Body of pancreas (tissue), 4 donors: ENCODE data around the gene RSRC1. TPM values are rescaled to one million over a fixed set of nuclear protein-coding genes. Genes with fewer than 3 reads are reported as not detected.

Experiments
- ATAC-seq: fragments of 150-250 bp; one replicate; pipeline ENCODE4 v1.9.1; 2016
- DNase-seq, 4 donors: peaks; one replicate each; pipeline ENCODE4 v3.0.0-alpha.2; 2019
- H3K27ac ChIP-seq, 4 donors: fragments of 200-600 bp; sonication (generic); 1 replicate in 3 of 4; 2 replicates in 1 of 4; pipeline versions ENCODE4 v1.5.1 to v1.6.1; 2016 to 2019; ENCODE audit warnings: mild to moderate bottlenecking in 1 of 4, mixed read lengths in 1 of 4, moderate library complexity in 1 of 4
- H3K27me3 ChIP-seq, 2 donors: fragments of 200-600 bp; sonication (generic); one replicate each; pipeline ENCODE4 v1.6.0; 2016; ENCODE audit warnings: mild to moderate bottlenecking in 1 of 2
- H3K36me3 ChIP-seq, 2 donors: fragments of 200-600 bp; sonication (generic); replicated peaks in 1 of 2; 2 replicates each; pipeline ENCODE4 v1.5.1; 2016; ENCODE audit warnings: low read depth in 2 of 2; ENCODE audit not compliant: insufficient read depth in 1 of 2
- H3K4me1 ChIP-seq: fragments of 200-600 bp; sonication (generic); one replicate; pipeline ENCODE4 v1.6.0; 2016
- H3K4me3 ChIP-seq, 2 donors: fragments of 200-600 bp; sonication (generic); 1 replicate in 1 of 2; 2 replicates in 1 of 2; pipeline ENCODE4 v1.5.1; 2016 to 2019
- H3K9me3 ChIP-seq, 3 donors: fragments of 200-600 bp; sonication (generic); 1 replicate in 2 of 3; 2 replicates in 1 of 3; pipeline ENCODE4 v1.5.1; 2016
- CTCF ChIP-seq, 7 experiments: fragments of 450-650 bp in 4 of 7; fragments of 200-600 bp in 3 of 7; sonication (generic) in 3 of 7; IDR thresholded peaks; one replicate each; pipeline ENCODE4 v1.5.1; 2016 to 2019; ENCODE audit warnings: antibody characterized with exemption in 7 of 7
- POLR2A ChIP-seq, 3 donors: fragments of 450-650 bp; IDR thresholded peaks; one replicate each; pipeline ENCODE4 v1.6.1; 2016; ENCODE audit warnings: antibody characterized with exemption in 3 of 3, mild to moderate bottlenecking in 2 of 3
- WGBS, 2 donors: methylation state at CpG; one replicate each; pipeline ENCODE4 v1.1.5; 2017; 5-methylcytosine and 5-hydroxymethylcytosine counted together
- intact Hi-C: fragments of 100-400 bp; cut with DNase I; formaldehyde crosslinking; loops from one replicate; pipeline ENCODE4 v1.15.1; 2023
- total RNA-seq, 2 donors: library from RNA; depleted of rRNA; stranded (reverse); fragments of >200 nt; gene quantifications; one replicate each; pipeline ENCODE4 v1.1.0, GENCODE V29; 2016

Gene RSRC1
- total RNA-seq, 2 donors from 2014 or later = 18.5 to 21.5 TPM

DNA sequence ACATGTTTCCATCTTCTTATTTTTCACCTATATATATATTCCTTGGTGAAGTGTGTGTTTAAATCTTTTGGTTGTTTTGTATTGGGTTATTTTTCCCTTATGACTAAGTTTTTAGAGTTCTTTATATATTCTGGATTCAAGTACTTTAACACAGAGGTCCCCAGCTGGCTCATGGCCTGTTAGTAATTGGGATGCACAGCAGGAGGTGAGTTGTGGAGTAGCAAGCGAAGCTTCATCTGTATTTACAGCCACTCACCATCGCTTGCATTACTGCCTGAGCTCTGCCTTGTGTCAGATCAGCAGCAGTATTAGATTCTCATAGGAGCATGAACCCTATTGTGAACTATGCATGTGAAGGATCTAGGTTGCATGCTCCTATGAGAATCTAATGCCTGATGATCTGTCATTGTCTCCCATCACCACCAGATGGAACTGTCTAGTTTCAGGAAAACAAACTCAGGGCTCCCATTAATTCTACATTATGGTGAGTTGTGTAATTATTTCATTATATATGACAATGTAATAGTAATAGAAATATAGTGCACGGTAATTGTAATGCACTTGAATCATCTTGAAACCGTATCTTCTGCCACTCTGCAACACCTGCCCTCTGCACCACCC is 151.6 kb downstream of the RSRC1 start:
- peaks cover 0 to under 1% (median 0%) of the 10 kb centered on the region in 3 donors for H3K9me3 ChIP-seq
- H3K27me3 ChIP-seq = no peaks in the 10 kb centered on the region
- no peak for TF ChIP-seq CTCF (IDR thresholded peaks at IDR 0.05)
- TF ChIP-seq POLR2A (IDR thresholded peaks at IDR 0.05) = no peak
- H3K36me3 ChIP-seq = no peaks in the 10 kb centered on the region
- no peaks in the 10 kb centered on the region for H3K4me1 ChIP-seq
- H3K4me3 ChIP-seq = no peak overlapping the region
- H3K27ac ChIP-seq = no peak overlapping the region
- ATAC-seq (no peak), DNase-seq (no peak)
- intact Hi-C loops = no loop called here
- WGBS, 2 donors = 69 to 91% methylated on average over 4 of the region's 4 CpGs

GRCh38 chr3:158264894-158265293 is 155.0 kb downstream of the RSRC1 start:
- Histone ChIP-seq H3K4me1 (no peaks in the 10 kb centered on the region), H3K36me3 (no peaks in the 10 kb centered on the region), H3K27ac (no peak overlapping the region), H3K4me3 (no peak overlapping the region), H3K27me3 (no peaks in the 10 kb centered on the region), H3K9me3 (peaks cover 0 to 7% (median 0%) of the 10 kb centered on the region in 3 donors)
- ATAC-seq = no peak
- intact Hi-C loops = no loop called here
- no peak for DNase-seq
- TF ChIP-seq CTCF (IDR thresholded peaks at IDR 0.05) (no peak), POLR2A (IDR thresholded peaks at IDR 0.05) (no peak)

- Histone ChIP-seq H3K27me3 (no peaks in the 10 kb centered on the region), H3K9me3 (peaks cover 0 to 7% (median 0%) of the 10 kb centered on the region in 3 donors), H3K36me3 (no peaks in the 10 kb centered on the region), H3K4me3 (no peak overlapping the region), H3K4me1 (no peaks in the 10 kb centered on the region), H3K27ac (no peak overlapping the region)
- TF ChIP-seq CTCF (IDR thresholded peaks at IDR 0.05) (no peak), POLR2A (IDR thresholded peaks at IDR 0.05) (no peak)
- WGBS, 2 donors = 100% methylated on average over 1 of the region's 1 CpG
- DNase-seq = no peak
- intact Hi-C loops = no loop called here
- ATAC-seq = no peak
These were observed 157.1 kb downstream of the RSRC1 start for GRCh38 chr3:158267015-158267414.

DNA sequence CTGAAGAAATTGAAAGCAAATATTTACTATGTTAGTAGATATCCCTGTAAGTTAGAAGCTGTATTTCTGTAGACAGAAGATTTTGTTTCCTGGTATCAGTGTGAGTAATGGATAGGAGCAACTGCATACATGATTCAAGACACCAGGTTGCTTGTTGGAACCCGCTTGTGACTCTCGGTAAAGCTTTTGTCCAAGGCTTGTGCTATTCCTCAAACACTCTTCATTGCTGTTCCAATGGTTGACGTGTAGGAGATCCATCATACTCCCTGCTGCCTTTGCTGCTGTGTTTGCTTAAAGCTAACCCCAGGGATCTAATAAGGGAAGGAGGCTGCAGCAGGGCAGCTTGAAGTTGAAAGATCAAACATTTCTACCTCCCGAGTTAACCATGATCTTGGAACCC is 160.1 kb downstream of the RSRC1 start:
- Histone ChIP-seq H3K4me3 (no peak overlapping the region), H3K4me1 (no peaks in the 10 kb centered on the region), H3K27ac (no peak overlapping the region), H3K27me3 (no peaks in the 10 kb centered on the region), H3K36me3 (no peaks in the 10 kb centered on the region), H3K9me3 (peaks cover 0 to 7% (median 0%) of the 10 kb centered on the region in 3 donors)
- intact Hi-C loops = no loop called here
- ATAC-seq (no peak), DNase-seq (no peak)
- TF ChIP-seq CTCF (IDR thresholded peaks at IDR 0.05) (no peak), POLR2A (IDR thresholded peaks at IDR 0.05) (no peak)
- WGBS, 2 donors = 94 to 96% methylated on average over 4 of the region's 4 CpGs

- Histone ChIP-seq H3K4me1 (no peaks in the 10 kb centered on the region), H3K27me3 (no peaks in the 10 kb centered on the region), H3K27ac (no peak overlapping the region), H3K4me3 (no peak overlapping the region), H3K36me3 (no peaks in the 10 kb centered on the region), H3K9me3 (peaks cover 0 to under 1% (median 0%) of the 10 kb centered on the region in 3 donors)
- ATAC-seq (no peak), DNase-seq (no peak)
- intact Hi-C loops = no loop called here
- WGBS, 2 donors = 85 to 89% methylated on average over 6 of the region's 6 CpGs
- no peak for TF ChIP-seq CTCF (IDR thresholded peaks at IDR 0.05)
- no peak for TF ChIP-seq POLR2A (IDR thresholded peaks at IDR 0.05)
These were observed 162.2 kb downstream of the RSRC1 start for GRCh38 chr3:158272081-158272480.
